Measurements from ENCODE around the gene CEP76.

Gene CEP76

GRCh38 chr18:12747530-12748315 is 45.2 kb upstream of the CEP76 start:
- TF ChIP-seq EZH2 (IDR thresholded peaks at IDR 0.05; ENCODE audit: borderline replicate concordance, low read depth, low read length, severe bottlenecking) (no peak), CTCF (IDR thresholded peaks at IDR 0.05; ENCODE audit: borderline replicate concordance, extremely low read depth, low read length, poor library complexity, severe bottlenecking) (no peak)
- H3K27ac ChIP-seq (ENCODE audit: low read length): peak overlapping the region; percentile 99
- H3K27me3 ChIP-seq (ENCODE audit: insufficient read depth, low read length, poor library complexity): no peaks in the 10 kb centered on the region
- no peak overlapping the region for H3K4me3 ChIP-seq (ENCODE audit: low read depth in 1 of 2, low read length in 2 of 2)
- peaks cover 71% of the 10 kb centered on the region for H3K36me3 ChIP-seq (ENCODE audit: insufficient read depth, low read length)
- H2AFZ ChIP-seq (ENCODE audit: low read depth, low read length): no peak overlapping the region
- DNase-seq (peak; percentile 51), ATAC-seq (ENCODE audit: insufficient read depth, low read depth) (no peak)
- H3K9me3 ChIP-seq (ENCODE audit: insufficient read depth, low read length, severe bottlenecking): no peaks in the 10 kb centered on the region
- peaks cover 61% of the 10 kb centered on the region for H3K4me1 ChIP-seq (ENCODE audit: insufficient read depth, low read length)
- peaks cover 31% of the 10 kb centered on the region for H3K79me2 ChIP-seq (ENCODE audit: insufficient read depth, low read length)
- H3K9ac ChIP-seq (ENCODE audit: low read depth, low read length): peak overlapping the region; percentile 49
- no peak overlapping the region for H3K4me2 ChIP-seq (ENCODE audit: insufficient read depth, low read length)
- no peaks in the 10 kb centered on the region for H4K20me1 ChIP-seq (ENCODE audit: insufficient read depth, low read length)

GRCh38 chr18:12745095-12745795 is 42.7 kb upstream of the CEP76 start:
- Histone ChIP-seq H3K4me2 (ENCODE audit: insufficient read depth, low read length) (no peak overlapping the region), H4K20me1 (ENCODE audit: insufficient read depth, low read length) (no peaks in the 10 kb centered on the region), H3K9me3 (ENCODE audit: insufficient read depth, low read length, severe bottlenecking) (no peaks in the 10 kb centered on the region), H3K4me3 (ENCODE audit: low read depth in 1 of 2, low read length in 2 of 2) (no peak overlapping the region), H3K27ac (ENCODE audit: low read length) (peak overlapping the region; percentile 59), H3K9ac (ENCODE audit: low read depth, low read length) (no peak overlapping the region), H3K4me1 (ENCODE audit: insufficient read depth, low read length) (peaks cover 37% of the 10 kb centered on the region), H3K36me3 (ENCODE audit: insufficient read depth, low read length) (peaks cover 76% of the 10 kb centered on the region), H3K79me2 (ENCODE audit: insufficient read depth, low read length) (peaks cover 21% of the 10 kb centered on the region), H3K27me3 (ENCODE audit: insufficient read depth, low read length, poor library complexity) (no peaks in the 10 kb centered on the region), H2AFZ (ENCODE audit: low read depth, low read length) (no peak overlapping the region)
- ATAC-seq (ENCODE audit: insufficient read depth, low read depth) (no peak), DNase-seq (peak; percentile 3)
- TF ChIP-seq EZH2 (IDR thresholded peaks at IDR 0.05; ENCODE audit: borderline replicate concordance, low read depth, low read length, severe bottlenecking) (no peak), CTCF (IDR thresholded peaks at IDR 0.05; ENCODE audit: borderline replicate concordance, extremely low read depth, low read length, poor library complexity, severe bottlenecking) (no peak)

GRCh38 chr18:12744103-12744502 is 41.6 kb upstream of the CEP76 start:
- no peak overlapping the region for H2AFZ ChIP-seq (ENCODE audit: low read depth, low read length)
- H3K4me2 ChIP-seq (ENCODE audit: insufficient read depth, low read length): no peak overlapping the region
- H3K9me3 ChIP-seq (ENCODE audit: insufficient read depth, low read length, severe bottlenecking): no peaks in the 10 kb centered on the region
- peaks cover 15% of the 10 kb centered on the region for H3K79me2 ChIP-seq (ENCODE audit: insufficient read depth, low read length)
- H3K27ac ChIP-seq (ENCODE audit: low read length): peak overlapping the region; percentile 12; the same call in 1 of the 2 replicates
- peak; percentile 49 for ATAC-seq (ENCODE audit: insufficient read depth, low read depth)
- no peak overlapping the region for H3K4me3 ChIP-seq (ENCODE audit: low read depth in 1 of 2, low read length in 2 of 2)
- H3K9ac ChIP-seq (ENCODE audit: low read depth, low read length): no peak overlapping the region; the same call in 1 of the 2 replicates
- no peak for DNase-seq
- TF ChIP-seq EZH2 (IDR thresholded peaks at IDR 0.05; ENCODE audit: borderline replicate concordance, low read depth, low read length, severe bottlenecking) (no peak), CTCF (IDR thresholded peaks at IDR 0.05; ENCODE audit: borderline replicate concordance, extremely low read depth, low read length, poor library complexity, severe bottlenecking) (peak; percentile 77)
- no peaks in the 10 kb centered on the region for H3K27me3 ChIP-seq (ENCODE audit: insufficient read depth, low read length, poor library complexity)
- peaks cover 77% of the 10 kb centered on the region for H3K36me3 ChIP-seq (ENCODE audit: insufficient read depth, low read length)
- no peaks in the 10 kb centered on the region for H4K20me1 ChIP-seq (ENCODE audit: insufficient read depth, low read length)
- peaks cover 27% of the 10 kb centered on the region for H3K4me1 ChIP-seq (ENCODE audit: insufficient read depth, low read length)

Measured in DND-41 (cell line).